Keratinocyte (primary cell): ENCODE measurements around the gene ITPR1.

Experiments used
- CTCF ChIP-seq, 3 experiments: IDR thresholded peaks in 1 of 3; conservative IDR thresholded peaks in 1 of 3; optimal IDR thresholded peaks in 1 of 3; 2 replicates in 2 of 3; 3 replicates in 1 of 3; pipeline versions ENCODE3 to v1.5.1; 2011; ENCODE audit warnings: low read length in 3 of 3, mild to moderate bottlenecking in 3 of 3, moderate library complexity in 2 of 3, control low read depth in 1 of 3, inconsistent platforms in 1 of 3; ENCODE audit not compliant: insufficient read depth in 2 of 3; ENCODE audit errors: extremely low read depth in 1 of 3
- EZH2 ChIP-seq: IDR thresholded peaks from one replicate; pipeline ENCODE4 v1.6.1; 2012; ENCODE audit warnings: inconsistent platforms, mild to moderate bottlenecking, low read length, moderate library complexity

DNA sequence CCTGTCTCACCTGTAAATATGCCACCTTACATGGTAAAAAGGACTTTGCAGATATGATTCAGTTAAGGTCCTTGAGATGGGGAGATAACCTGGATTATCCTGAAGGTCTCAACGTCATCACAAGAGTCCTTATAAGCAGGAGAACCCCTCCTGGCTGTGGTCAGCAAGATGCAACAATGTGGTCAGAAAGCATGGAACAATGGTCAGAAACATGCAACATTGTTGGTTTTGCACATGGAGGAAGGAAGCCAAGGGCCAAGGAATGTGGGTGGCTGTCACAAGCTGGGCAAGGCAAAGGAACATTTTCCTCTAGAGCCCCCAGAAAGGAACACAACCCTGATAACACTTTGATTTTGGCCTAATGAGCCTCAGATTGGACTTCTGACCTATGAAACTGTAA, 16.7 kb upstream of the ITPR1 start:
- TF ChIP-seq CTCF (optimal IDR thresholded peaks at IDR 0.05 in 1 of 3, IDR thresholded peaks at IDR 0.05 in 1 of 3, conservative IDR thresholded peaks at IDR 0.05 in 1 of 3; ENCODE audit: extremely low read depth in 1 of 3, insufficient read depth in 2 of 3, low read length in 3 of 3) (no peak), EZH2 (no peak)
